Tibial nerve (tissue), 4 donors: ENCODE results near the gene TMEM98. TPM values are rescaled to one million over a fixed set of nuclear protein-coding genes. Genes with fewer than 3 reads are reported as not detected.
"Not testable (repeated sequence)": the region's sequence is repeated elsewhere in the genome, so short reads cannot be mapped to it uniquely, and the experiment has no call there.

Experiments
- DNase-seq, 2 donors: peaks; one replicate each; pipeline ENCODE4 v3.0.0-alpha.2; 2019; ENCODE audit warnings: low spot score in 2 of 2
- H3K27ac ChIP-seq, 4 donors: fragments of 200-600 bp; sonication (generic) in 3 of 4; one replicate each; pipeline ENCODE4 v1.5.1; 2017 to 2019; ENCODE audit warnings: mild to moderate bottlenecking in 1 of 4
- H3K27me3 ChIP-seq, 2 donors: fragments of 200-600 bp; sonication (generic) in 1 of 2; one replicate each; pipeline versions ENCODE4 v1.5.1 to v1.6.0; 2017 to 2019
- H3K36me3 ChIP-seq, 3 donors: fragments of 200-600 bp; sonication (generic); one replicate each; pipeline ENCODE4 v1.5.1; 2018 to 2019
- H3K4me1 ChIP-seq, 4 donors: fragments of 200-600 bp; sonication (generic) in 3 of 4; one replicate each; pipeline ENCODE4 v1.5.1; 2017 to 2019
- H3K4me3 ChIP-seq, 4 donors: fragments of 200-600 bp; sonication (generic) in 3 of 4; one replicate each; pipeline ENCODE4 v1.5.1; 2017 to 2019; ENCODE audit warnings: mild to moderate bottlenecking in 1 of 4, moderate library complexity in 1 of 4
- H3K9me3 ChIP-seq, 4 donors: fragments of 200-600 bp; sonication (generic) in 3 of 4; one replicate each; pipeline ENCODE4 v1.5.1; 2017 to 2019
- EP300 ChIP-seq, 2 donors: sonication (generic); formaldehyde crosslinking; IDR thresholded peaks; one replicate each; pipeline ENCODE4 v1.6.1; 2017; ENCODE audit warnings: antibody characterized with exemption in 2 of 2, mild to moderate bottlenecking in 1 of 2
- POLR2A ChIP-seq, 2 donors: fragments of 450-650 bp; IDR thresholded peaks; one replicate each; pipeline ENCODE4 v1.6.1; 2017; ENCODE audit warnings: antibody characterized with exemption in 2 of 2, mild to moderate bottlenecking in 2 of 2, moderate library complexity in 2 of 2
- WGBS, 2 donors: methylation state at CpG; one replicate each; pipeline ENCODE4 v1.1.5; 2018; 5-methylcytosine and 5-hydroxymethylcytosine counted together
- total RNA-seq, 4 donors: library from RNA; depleted of rRNA; stranded (reverse); fragments of >200 nt; gene quantifications; one replicate each; pipeline ENCODE4 v1.1.0, GENCODE V29; 2016
- TF ChIP-seq, protein P1 (sequence below), 5 experiments: fragments of 200-600 bp in 3 of 5; fragments of 450-650 bp in 2 of 5; sonication (generic) in 3 of 5; IDR thresholded peaks; one replicate each; pipeline ENCODE4 v1.5.1; 2016 to 2019; ENCODE audit warnings: antibody characterized with exemption in 5 of 5, mild to moderate bottlenecking in 3 of 5, moderate library complexity in 2 of 5

Gene TMEM98
- total RNA-seq, 4 donors from 2014 or later, result 170 to 198 (median 183) TPM

- no peaks in the 10 kb centered on the region for H3K27me3 ChIP-seq
- no peak for DNase-seq
- no peak overlapping the region for H3K27ac ChIP-seq
- TF ChIP-seq POLR2A (IDR thresholded peaks at IDR 0.05), result no peak
- TF ChIP-seq EP300 (IDR thresholded peaks at IDR 0.05), result no peak
- TF ChIP-seq, protein P1, sequence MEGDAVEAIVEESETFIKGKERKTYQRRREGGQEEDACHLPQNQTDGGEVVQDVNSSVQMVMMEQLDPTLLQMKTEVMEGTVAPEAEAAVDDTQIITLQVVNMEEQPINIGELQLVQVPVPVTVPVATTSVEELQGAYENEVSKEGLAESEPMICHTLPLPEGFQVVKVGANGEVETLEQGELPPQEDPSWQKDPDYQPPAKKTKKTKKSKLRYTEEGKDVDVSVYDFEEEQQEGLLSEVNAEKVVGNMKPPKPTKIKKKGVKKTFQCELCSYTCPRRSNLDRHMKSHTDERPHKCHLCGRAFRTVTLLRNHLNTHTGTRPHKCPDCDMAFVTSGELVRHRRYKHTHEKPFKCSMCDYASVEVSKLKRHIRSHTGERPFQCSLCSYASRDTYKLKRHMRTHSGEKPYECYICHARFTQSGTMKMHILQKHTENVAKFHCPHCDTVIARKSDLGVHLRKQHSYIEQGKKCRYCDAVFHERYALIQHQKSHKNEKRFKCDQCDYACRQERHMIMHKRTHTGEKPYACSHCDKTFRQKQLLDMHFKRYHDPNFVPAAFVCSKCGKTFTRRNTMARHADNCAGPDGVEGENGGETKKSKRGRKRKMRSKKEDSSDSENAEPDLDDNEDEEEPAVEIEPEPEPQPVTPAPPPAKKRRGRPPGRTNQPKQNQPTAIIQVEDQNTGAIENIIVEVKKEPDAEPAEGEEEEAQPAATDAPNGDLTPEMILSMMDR (IDR thresholded peaks at IDR 0.05), result no peak
- no peaks in the 10 kb centered on the region for H3K36me3 ChIP-seq
- WGBS, 2 donors, result 78 to 84% methylated on average over 10 of the region's 10 CpGs
- H3K4me1 ChIP-seq, result no peaks in the 10 kb centered on the region
- H3K4me3 ChIP-seq, result no peak overlapping the region
- H3K9me3 ChIP-seq, result no peaks in the 10 kb centered on the region
Measured at GRCh38 chr17:32921017-32921416, 6.9 kb upstream of the TMEM98 start.

- H3K27ac ChIP-seq, H3K36me3 ChIP-seq, H3K4me1 ChIP-seq, DNase-seq, H3K4me3 ChIP-seq, H3K9me3 ChIP-seq, H3K27me3 ChIP-seq: not testable (repeated sequence)
- WGBS, 2 donors, result 72 to 92% methylated on average over 3 of the region's 3 CpGs
Measured at GRCh38 chr17:32923905-32924304, 4.0 kb upstream of the TMEM98 start.

DNA sequence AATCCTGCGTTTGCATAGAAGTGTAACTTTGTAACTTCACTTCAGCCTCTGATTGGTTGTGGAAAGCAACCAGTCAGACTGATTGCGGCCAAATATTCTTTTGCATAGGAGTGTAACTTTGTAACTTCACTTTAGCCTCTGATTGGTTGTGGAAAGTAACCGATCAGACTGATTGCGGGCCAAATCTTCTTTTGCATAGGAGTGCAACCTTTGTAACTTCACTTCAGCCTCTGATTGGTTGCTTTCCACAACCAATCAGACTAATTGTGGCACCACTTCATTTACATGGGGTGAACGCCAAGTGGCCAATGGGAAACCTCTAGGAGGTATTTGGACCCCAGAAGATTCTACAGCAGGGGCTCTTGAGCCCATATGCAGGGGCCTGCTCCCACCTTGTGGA is 1.8 kb upstream of the TMEM98 start:
- no peak overlapping the region for H3K4me3 ChIP-seq
- 85 to 89% methylated on average over 5 of the region's 5 CpGs for WGBS, 2 donors
- no peak for DNase-seq
- H3K27me3 ChIP-seq, result no peaks in the 10 kb centered on the region
- no peak overlapping the region for H3K27ac ChIP-seq
- H3K36me3 ChIP-seq, result peaks cover 0 to 1% (median 0%) of the 10 kb centered on the region in 3 donors
- H3K9me3 ChIP-seq, result no peaks in the 10 kb centered on the region
- TF ChIP-seq POLR2A (IDR thresholded peaks at IDR 0.05) (no peak), EP300 (IDR thresholded peaks at IDR 0.05) (no peak)
- TF ChIP-seq, protein P1 (IDR thresholded peaks at IDR 0.05), result no peak
- peaks cover 0 to 15% (median 6%) of the 10 kb centered on the region in 4 donors for H3K4me1 ChIP-seq

DNA sequence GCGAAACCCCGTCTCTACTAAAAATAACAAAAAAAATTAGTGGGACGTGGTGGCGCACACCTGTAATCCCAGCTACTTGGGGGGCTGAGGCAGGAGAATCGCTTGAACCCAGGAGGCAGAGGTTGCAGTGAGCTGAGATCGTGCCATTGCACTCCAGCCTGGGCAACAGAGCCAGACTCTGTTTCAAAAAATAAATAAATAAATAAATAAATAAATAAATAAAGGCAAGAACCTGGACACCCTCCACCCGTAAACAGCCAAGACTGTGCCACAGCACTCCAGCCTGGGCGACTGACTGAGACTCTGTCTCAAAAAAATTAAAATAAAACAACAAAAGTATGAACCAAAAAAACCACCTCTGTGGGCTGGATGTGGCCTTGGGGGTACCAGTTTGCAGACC is 1.2 kb upstream of the TMEM98 start:
- not testable (repeated sequence) for DNase-seq, H3K4me3 ChIP-seq, H3K9me3 ChIP-seq, H3K27me3 ChIP-seq, H3K36me3 ChIP-seq, H3K27ac ChIP-seq
- peaks cover 0 to 15% (median 6%) of the 10 kb centered on the region in 4 donors for H3K4me1 ChIP-seq
- WGBS, 2 donors, result 95 to 96% methylated on average over 8 of the region's 8 CpGs

DNA sequence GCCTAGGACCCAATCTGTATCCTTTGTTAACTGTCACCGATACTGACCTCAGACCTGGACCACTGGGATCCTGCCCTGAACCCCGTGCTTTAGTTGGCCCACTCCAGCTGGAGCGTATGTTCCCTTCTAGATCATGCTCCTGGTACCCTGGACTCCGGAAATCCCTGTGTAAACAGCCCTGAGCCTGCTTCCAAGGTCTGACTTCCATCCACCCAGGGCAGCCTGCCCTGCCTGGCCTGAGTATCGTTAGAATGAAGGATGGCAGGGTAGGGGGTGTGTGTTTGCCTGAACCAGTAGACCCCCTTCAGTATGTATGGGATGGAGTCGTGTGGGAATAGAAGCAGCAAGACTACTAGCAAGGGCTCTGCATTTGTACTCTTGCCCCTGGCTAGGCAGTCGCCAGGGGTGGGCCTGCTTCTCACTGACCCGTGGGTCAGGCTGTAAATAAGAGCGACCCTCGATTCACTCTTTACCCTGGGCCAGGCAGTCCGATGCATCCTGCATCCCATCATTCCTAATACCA is 691 bp upstream of the TMEM98 start:
- Histone ChIP-seq H3K4me3 (peak overlapping the region; percentile 41 to 85 (median 70)), H3K9me3 (no peaks in the 10 kb centered on the region), H3K27ac (peak overlapping the region in 3 of 4 donors; percentile 75 to 90 (median 82)), H3K36me3 (peaks cover 0 to 11% (median 0%) of the 10 kb centered on the region in 3 donors), H3K4me1 (peaks cover 0 to 15% (median 6%) of the 10 kb centered on the region in 4 donors), H3K27me3 (no peaks in the 10 kb centered on the region)
- TF ChIP-seq, protein P1 (IDR thresholded peaks at IDR 0.05), result no peak
- no peak for TF ChIP-seq POLR2A (IDR thresholded peaks at IDR 0.05)
- no peak for TF ChIP-seq EP300 (IDR thresholded peaks at IDR 0.05)
- no peak for DNase-seq
- WGBS, 2 donors, result 29 to 30% methylated on average over 10 to 11 of the region's 11 CpGs

GRCh38 chr17:32928586-32929535 is 908 bp downstream of the TMEM98 start:
- WGBS, 2 donors, result 14% methylated on average over 18 to 19 of the region's 19 CpGs
- peaks cover 0 to 19% (median 6%) of the 10 kb centered on the region in 4 donors for H3K4me1 ChIP-seq
- DNase-seq, result no peak
- H3K9me3 ChIP-seq, result no peaks in the 10 kb centered on the region
- peak overlapping the region; percentile 82 to 93 (median 87) for H3K27ac ChIP-seq
- TF ChIP-seq, protein P1 (IDR thresholded peaks at IDR 0.05), result no peak
- TF ChIP-seq EP300 (IDR thresholded peaks at IDR 0.05) (no peak), POLR2A (IDR thresholded peaks at IDR 0.05) (no peak)
- no peaks in the 10 kb centered on the region for H3K27me3 ChIP-seq
- H3K36me3 ChIP-seq, result peaks cover 0 to 27% (median 0%) of the 10 kb centered on the region in 3 donors
- H3K4me3 ChIP-seq, result peak overlapping the region; percentile 64 to 87 (median 80)
